ENCODE results near the gene ADPRHL1. TPM values are rescaled to one million over a fixed set of nuclear protein-coding genes. Genes with fewer than 3 reads are reported as not detected.
A peak's percentile ranks its signal among the peaks of the same experiment; 100 is the strongest.

The ADPRHL1 gene
- total RNA-seq (0.35 and 0.97 TPM in 2 replicates), polyA plus RNA-seq (0.46 and 0.52 TPM in 2 replicates), polyA minus RNA-seq (0.32 and 0.73 TPM in 2 replicates), Bru-seq, nascent RNA (percentile 21 among the genes with signal in this experiment), BruChase-seq, experiment 1, labeled RNA remaining after a 6-hour chase (percentile 26 among the genes with signal in this experiment), BruChase-seq, experiment 2, labeled RNA remaining after a 2-hour chase (percentile 22 among the genes with signal in this experiment)
- 0.43 and 0.44 TPM in 2 replicates for polyA plus RNA-seq (2011; cell fraction: cytosol; rRNA removed)
- 0.59 and 1.2 TPM in 2 replicates for polyA plus RNA-seq (2011; cell fraction: nucleus; rRNA removed)
- polyA plus RNA-seq (2012): 1.1 and 1.2 TPM in 2 replicates
- 4.1 TPM for polyA minus RNA-seq (2011; cell fraction: cytosol; rRNA and poly(A)+ RNA removed)
- polyA minus RNA-seq (2011; cell fraction: nucleus; rRNA and poly(A)+ RNA removed): 0.67 and 0.77 TPM in 2 replicates
- long read RNA-seq: 0 reads

DNA sequence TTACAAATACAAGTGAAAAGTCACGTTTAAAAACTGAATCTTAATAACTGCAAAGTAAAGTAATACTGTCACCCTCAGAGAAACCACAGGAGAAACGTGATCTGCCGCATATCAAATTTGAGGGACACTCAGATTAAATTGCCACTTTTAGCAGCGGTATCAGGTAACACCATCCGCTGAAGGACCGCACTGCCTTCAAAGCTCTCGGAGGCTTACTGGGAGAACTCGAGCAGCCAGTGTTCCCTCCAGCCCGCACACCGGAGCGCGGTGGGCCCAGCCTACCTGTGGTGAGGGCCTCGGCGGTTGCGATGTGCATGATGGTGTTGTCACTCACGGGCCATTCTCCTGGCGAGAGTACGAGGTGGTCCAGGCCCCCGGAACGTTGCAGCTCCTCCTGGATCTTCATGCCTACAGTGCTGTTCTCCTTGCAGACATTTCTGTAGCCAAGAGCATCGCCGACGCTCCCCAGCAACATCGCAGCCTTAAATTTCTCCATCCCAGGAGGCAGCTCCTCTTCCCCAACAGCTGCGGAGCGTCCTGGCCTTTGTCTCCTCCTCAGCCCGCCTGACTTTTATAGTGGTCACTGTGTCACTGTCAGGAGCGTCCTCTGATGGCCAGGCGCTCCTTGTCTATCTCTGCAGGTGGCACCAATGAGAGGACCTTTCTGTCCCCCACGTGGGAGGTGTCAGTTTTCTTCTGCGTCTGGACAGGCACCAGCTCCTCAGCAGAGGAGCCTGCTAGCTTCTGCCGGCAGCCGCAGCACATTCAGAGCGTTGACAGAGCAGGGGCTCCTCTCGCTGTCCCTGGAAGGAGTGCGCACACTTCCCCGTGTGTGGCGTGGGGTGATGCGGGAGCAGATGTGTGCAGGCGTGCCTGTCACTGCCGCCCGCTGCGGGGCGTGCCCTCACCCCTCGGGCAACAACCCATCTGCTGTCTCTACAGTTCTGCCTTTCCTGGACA lies at the start of gene ADPRHL1:
Gene ADPRHL1 (minus strand): TSS at position 547 of the 960 bp plus-strand sequence. CDS start 51 bp downstream, at position 496.
- dilution Hi-C loops (cut with MboI; ENCODE audit: extremely low pct_ligation_motif_present, low sequenced_read_pairs): no loop called here
- H3K4me2 ChIP-seq (ENCODE audit: insufficient read depth, low read length): no peak within 1 kb of the TSS
- peaks cover 0 to 5% of the 10 kb centered on the region in 2 experiments for H3K36me3 ChIP-seq (ENCODE audit: control insufficient read depth in 2 of 2, extremely low read depth in 1 of 2, insufficient read depth in 2 of 2, low read length in 2 of 2)
- no peaks in the 10 kb centered on the region for H3K79me2 ChIP-seq (ENCODE audit: control insufficient read depth, insufficient read depth, low read length)
- no peak within 1 kb of the TSS for H3K4me3 ChIP-seq (replicated peaks in 1 of 3; ENCODE audit: insufficient read depth in 1 of 3, low read depth in 1 of 3, low read length in 3 of 3)
- H3K27me3 ChIP-seq (ENCODE audit: control insufficient read depth in 2 of 2, insufficient read depth in 2 of 2, low read length in 2 of 2): no peaks in the 10 kb centered on the region
- H3K9me1 ChIP-seq (replicated peaks; ENCODE audit: control insufficient read depth, extremely low read depth, insufficient read depth, low read length): no peaks in the 10 kb centered on the region
- H2AFZ ChIP-seq (ENCODE audit: low read depth, low read length): no peak within 1 kb of the TSS
- DNase-seq (ENCODE audit: low read depth, low spot score) (no peak), FAIRE-seq (no peak)
- H3K9me3 ChIP-seq (replicated peaks; ENCODE audit: control insufficient read depth, insufficient read depth, low read length): no peaks in the 10 kb centered on the region
- no TSS peak for BruUV-seq (replicated peaks)
- no peak for TF ChIP-seq GATA2 (IDR thresholded peaks at IDR 0.05; ENCODE audit: insufficient read depth, insufficient read length, low read depth, low read length)
- TF ChIP-seq EZH2 (IDR thresholded peaks at IDR 0.05; ENCODE audit: borderline replicate concordance, low read depth, low read length, severe bottlenecking): no peak
- TF ChIP-seq FOS (IDR thresholded peaks at IDR 0.05; ENCODE audit: borderline replicate concordance, insufficient read depth, low read length): no peak
- TF ChIP-seq MYC (IDR thresholded peaks at IDR 0.05; ENCODE audit: low read depth, low read length): no peak
- no peak for TF ChIP-seq POLR2A (IDR thresholded peaks at IDR 0.05; ENCODE audit: low read depth, low read length)
- TF ChIP-seq, protein P1, sequence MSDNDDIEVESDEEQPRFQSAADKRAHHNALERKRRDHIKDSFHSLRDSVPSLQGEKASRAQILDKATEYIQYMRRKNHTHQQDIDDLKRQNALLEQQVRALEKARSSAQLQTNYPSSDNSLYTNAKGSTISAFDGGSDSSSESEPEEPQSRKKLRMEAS (IDR thresholded peaks at IDR 0.05; ENCODE audit: insufficient read depth, insufficient read length): no peak
- no peak for TF ChIP-seq JUN (IDR thresholded peaks at IDR 0.05; ENCODE audit: borderline replicate concordance, insufficient read depth, insufficient read length, low read depth)
- POLR2A ChIA-PET: no interaction called here
- CTCF ChIA-PET: interaction anchor here (1.6 to 2.0 kb wide), 2 partner anchors 109 kb away, joined by 4 to 7 read pairs; no protein-coding TSS in a partner anchor
- H4K20me1 ChIP-seq (replicated peaks; ENCODE audit: control insufficient read depth, extremely low read depth, insufficient read depth, low read length): no peaks in the 10 kb centered on the region
- no peak within 1 kb of the TSS for H3K9ac ChIP-seq (replicated peaks; ENCODE audit: extremely low read depth, insufficient read depth, low read length)
- intact Hi-C loops (cut with micrococcal nuclease): no loop called here
- no peak within 1 kb of the TSS for H3K27ac ChIP-seq (ENCODE audit: insufficient read depth, low read depth, low read length)
- H3K4me1 ChIP-seq (ENCODE audit: control insufficient read depth, extremely low read depth, insufficient read depth, low read length): peaks cover 4% of the 10 kb centered on the region

Data from endothelial cell of umbilical vein (primary cell).